ENCODE results near the gene CILP2.

CILP2 gene

DNA sequence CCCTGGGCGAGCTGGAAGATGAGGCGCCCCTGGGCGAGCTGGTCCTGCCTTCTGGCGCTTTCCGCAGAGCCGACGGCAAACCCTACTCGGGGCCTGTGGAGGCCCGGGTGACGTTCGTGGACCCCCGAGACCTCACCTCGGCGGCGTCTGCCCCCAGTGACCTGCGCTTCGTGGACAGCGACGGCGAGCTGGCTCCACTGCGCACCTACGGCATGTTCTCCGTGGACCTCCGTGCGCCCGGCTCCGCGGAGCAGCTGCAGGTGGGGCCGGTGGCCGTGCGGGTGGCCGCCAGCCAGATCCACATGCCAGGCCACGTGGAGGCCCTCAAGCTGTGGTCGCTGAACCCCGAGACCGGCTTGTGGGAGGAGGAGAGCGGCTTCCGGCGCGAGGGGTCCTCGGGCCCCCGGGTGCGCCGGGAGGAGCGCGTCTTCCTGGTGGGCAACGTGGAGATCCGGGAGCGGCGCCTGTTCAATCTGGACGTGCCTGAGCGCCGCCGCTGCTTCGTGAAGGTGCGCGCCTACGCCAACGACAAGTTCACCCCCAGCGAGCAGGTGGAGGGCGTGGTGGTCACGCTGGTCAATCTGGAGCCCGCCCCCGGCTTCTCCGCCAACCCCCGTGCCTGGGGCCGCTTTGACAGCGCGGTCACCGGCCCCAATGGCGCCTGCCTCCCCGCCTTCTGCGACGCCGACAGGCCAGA, 6.3 kb downstream of the CILP2 start:
- TF ChIP-seq, protein P1, sequence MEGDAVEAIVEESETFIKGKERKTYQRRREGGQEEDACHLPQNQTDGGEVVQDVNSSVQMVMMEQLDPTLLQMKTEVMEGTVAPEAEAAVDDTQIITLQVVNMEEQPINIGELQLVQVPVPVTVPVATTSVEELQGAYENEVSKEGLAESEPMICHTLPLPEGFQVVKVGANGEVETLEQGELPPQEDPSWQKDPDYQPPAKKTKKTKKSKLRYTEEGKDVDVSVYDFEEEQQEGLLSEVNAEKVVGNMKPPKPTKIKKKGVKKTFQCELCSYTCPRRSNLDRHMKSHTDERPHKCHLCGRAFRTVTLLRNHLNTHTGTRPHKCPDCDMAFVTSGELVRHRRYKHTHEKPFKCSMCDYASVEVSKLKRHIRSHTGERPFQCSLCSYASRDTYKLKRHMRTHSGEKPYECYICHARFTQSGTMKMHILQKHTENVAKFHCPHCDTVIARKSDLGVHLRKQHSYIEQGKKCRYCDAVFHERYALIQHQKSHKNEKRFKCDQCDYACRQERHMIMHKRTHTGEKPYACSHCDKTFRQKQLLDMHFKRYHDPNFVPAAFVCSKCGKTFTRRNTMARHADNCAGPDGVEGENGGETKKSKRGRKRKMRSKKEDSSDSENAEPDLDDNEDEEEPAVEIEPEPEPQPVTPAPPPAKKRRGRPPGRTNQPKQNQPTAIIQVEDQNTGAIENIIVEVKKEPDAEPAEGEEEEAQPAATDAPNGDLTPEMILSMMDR (IDR thresholded peaks at IDR 0.05; ENCODE audit: low read depth, low read length, missing control alignments) = no peak
- no peak overlapping the region for H3K4me3 ChIP-seq (ENCODE audit: low read depth, low read length)
- in situ Hi-C loops (cut with HindIII; ENCODE audit: low sequenced_read_pairs) = no loop called here
- no peak for DNase-seq (ENCODE audit: low read depth)

DNA sequence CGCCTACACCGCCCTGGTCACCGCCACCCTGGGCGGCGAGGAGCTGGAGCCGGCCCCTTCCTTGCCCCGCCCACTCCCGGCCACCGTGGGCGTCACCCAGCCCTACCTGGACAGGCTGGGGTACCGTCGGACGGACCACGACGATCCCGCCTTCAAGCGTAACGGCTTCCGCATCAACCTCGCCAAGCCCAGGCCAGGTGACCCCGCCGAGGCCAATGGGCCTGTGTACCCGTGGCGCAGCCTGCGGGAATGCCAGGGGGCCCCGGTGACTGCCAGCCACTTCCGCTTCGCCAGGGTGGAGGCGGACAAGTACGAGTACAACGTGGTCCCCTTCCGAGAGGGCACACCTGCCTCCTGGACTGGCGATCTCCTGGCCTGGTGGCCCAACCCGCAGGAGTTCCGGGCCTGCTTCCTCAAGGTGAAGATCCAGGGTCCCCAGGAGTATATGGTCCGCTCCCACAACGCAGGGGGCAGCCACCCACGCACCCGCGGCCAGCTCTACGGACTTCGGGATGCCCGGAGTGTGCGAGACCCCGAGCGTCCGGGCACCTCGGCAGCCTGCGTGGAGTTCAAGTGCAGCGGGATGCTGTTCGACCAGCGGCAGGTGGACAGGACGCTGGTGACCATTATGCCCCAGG, 7.0 kb downstream of the CILP2 start:
- TF ChIP-seq, protein P1 (IDR thresholded peaks at IDR 0.05; ENCODE audit: low read depth, low read length, missing control alignments) = no peak
- in situ Hi-C loops (cut with HindIII; ENCODE audit: low sequenced_read_pairs) = no loop called here
- no peak overlapping the region for H3K4me3 ChIP-seq (ENCODE audit: low read depth, low read length)
- DNase-seq (ENCODE audit: low read depth) = no peak

DNA sequence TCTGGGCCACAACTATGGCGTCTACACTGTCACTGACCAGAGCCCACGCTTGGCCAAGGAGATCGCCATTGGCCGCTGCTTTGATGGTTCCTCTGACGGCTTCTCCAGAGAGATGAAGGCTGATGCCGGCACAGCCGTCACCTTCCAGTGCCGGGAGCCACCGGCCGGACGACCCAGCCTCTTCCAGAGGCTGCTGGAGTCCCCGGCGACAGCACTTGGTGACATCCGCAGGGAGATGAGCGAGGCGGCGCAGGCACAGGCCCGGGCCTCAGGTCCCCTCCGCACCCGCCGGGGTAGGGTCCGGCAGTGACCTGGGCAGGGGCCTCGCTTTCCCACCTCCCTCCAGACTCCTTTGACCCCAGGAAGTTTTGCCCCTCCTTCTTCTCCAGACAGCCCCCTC, 7.6 kb downstream of the CILP2 start:
- in situ Hi-C loops (cut with HindIII; ENCODE audit: low sequenced_read_pairs) = no loop called here
- DNase-seq (ENCODE audit: low read depth) = no peak
- TF ChIP-seq, protein P1 (IDR thresholded peaks at IDR 0.05; ENCODE audit: low read depth, low read length, missing control alignments) = no peak
- no peak overlapping the region for H3K4me3 ChIP-seq (ENCODE audit: low read depth, low read length)

DNA sequence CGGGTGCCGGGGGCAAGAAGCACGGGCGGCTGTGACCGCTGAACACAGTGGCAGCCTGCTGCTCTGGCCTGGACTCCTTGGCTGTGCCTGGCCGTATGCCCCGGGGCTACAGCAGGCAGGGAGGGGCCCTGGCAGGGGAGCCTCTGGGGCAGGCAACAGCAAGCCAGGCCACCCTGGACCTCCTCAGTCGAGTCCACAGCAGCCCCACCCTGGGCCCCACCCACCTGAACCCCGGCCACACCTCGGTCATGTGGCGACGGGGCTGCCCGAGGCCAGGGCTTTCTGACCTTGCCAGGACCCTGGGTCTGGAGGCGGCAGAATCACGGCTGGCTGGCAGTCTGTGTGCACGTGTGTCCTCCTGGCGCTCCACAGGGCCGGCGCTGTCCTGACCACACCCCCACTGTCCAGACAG, 8.7 kb downstream of the CILP2 start:
- TF ChIP-seq, protein P1 (IDR thresholded peaks at IDR 0.05; ENCODE audit: low read depth, low read length, missing control alignments) = no peak
- H3K4me3 ChIP-seq (ENCODE audit: low read depth, low read length) = no peak overlapping the region
- in situ Hi-C loops (cut with HindIII; ENCODE audit: low sequenced_read_pairs) = no loop called here
- no peak for DNase-seq (ENCODE audit: low read depth)

DNA sequence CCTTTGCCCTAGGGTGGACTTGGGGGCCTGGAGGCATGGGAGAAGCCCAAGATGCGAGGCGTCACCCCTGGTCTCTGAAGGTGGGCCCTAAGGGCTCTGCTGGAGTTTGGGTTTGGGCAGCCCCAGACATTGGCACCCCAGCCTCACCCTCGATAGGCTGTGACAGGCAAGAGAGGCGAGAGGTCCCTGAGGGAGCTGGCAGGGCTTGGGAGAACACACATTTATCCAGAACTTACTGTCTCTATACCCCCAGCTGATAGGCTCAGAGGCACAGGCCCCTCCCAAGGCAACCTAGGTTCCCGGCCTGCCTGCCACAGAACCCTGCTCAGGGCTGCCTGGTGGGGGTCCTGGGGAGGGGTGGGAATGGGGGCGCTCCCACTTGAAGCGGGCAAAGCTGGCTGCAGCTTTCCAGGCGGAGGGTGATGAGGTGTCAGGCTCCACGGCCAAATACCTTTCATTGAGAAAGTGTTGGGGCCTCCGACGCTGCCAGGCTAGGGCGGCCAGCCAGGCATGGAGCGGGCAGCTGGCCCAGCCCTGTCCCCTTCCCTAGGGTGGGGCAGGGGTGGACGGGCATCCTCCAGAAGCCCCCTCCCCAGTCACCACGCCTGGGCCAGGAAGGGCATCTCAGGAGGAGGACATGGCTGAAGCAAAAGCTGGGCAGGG, 9.7 kb downstream of the CILP2 start:
- TF ChIP-seq, protein P1 (IDR thresholded peaks at IDR 0.05; ENCODE audit: low read depth, low read length, missing control alignments) = no peak
- in situ Hi-C loops (cut with HindIII; ENCODE audit: low sequenced_read_pairs) = no loop called here
- no peak for DNase-seq (ENCODE audit: low read depth)
- no peak overlapping the region for H3K4me3 ChIP-seq (ENCODE audit: low read depth, low read length)

DNA sequence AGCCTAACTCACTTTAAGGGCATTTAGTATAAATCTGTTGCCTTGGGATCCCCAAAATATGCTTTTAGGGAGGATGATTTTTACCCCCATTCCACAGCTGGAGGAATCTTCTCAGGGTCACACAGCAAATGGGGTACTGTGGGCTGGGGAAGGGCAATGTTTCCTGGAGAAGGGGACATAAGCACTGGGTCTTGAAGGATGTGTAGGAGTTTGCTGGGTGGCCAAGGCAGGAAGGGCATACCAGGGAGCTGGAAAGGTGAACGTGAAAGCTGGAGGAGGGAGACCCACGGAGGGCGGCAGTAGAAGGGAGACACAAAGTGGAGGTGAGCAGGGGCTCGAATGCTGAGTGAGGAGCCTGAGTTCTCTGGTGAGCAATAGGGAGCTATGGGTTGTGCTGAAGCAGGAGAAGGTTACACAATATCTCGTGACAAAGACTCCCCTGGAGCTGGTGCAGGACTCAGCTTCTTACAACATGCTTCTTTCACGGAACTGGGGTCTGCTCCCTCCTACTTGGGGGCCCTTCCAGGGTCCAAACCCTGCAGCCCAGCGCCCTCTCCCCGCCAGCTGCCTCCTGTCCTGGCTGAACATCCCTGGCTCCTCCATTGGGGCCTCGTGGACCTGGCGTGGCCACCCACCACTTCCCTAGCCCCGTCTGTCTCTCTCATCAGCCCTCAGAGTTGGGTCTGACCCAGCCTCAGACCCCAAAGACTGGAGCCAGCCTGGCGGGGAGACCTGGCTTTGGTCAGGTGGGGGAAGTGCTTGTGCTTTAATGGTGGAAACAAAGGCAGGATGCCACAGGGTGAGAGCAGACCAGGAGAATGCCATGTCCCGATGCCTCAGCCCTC, 11.1 kb downstream of the CILP2 start:
- DNase-seq (ENCODE audit: low read depth) = no peak
- TF ChIP-seq, protein P1 (IDR thresholded peaks at IDR 0.05; ENCODE audit: low read depth, low read length, missing control alignments) = no peak
- no peak overlapping the region for H3K4me3 ChIP-seq (ENCODE audit: low read depth, low read length)
- in situ Hi-C loops (cut with HindIII; ENCODE audit: low sequenced_read_pairs) = no loop called here

All from astrocyte of the cerebellum (primary cell).